GM23248 (cell line): Measurements from ENCODE around the gene TAF11L3.

ENCODE experiments used
- EZH2 ChIP-seq: fragments of 200-600 bp; sonication (generic); IDR thresholded peaks from 2 replicates; pipeline ENCODE4 v1.6.1; 2018; ENCODE audit warnings: antibody characterized with exemption, mild to moderate bottlenecking; ENCODE audit not compliant: insufficient read depth, poor library complexity, severe bottlenecking
- EZH2phosphoT487 ChIP-seq: fragments of 200-600 bp; sonication (generic); IDR thresholded peaks from 2 replicates; pipeline ENCODE4 v1.6.1; 2018; ENCODE audit warnings: antibody characterized with exemption, moderate library complexity, mild to moderate bottlenecking, low read depth; ENCODE audit not compliant: insufficient read depth

GRCh38 chr5:17477573-17478265, 40.4 kb upstream of the TAF11L3 start:
- TF ChIP-seq EZH2 (no peak), EZH2phosphoT487 (no peak)
